SU-DHL-6 (cell line): Measurements from ENCODE around the gene PYY.

ENCODE experiments used
- H2AFZ ChIP-seq: fragments of 200-600 bp; sonication (generic); 2 replicates; pipeline ENCODE4 v1.6.1; 2014; ENCODE audit warnings: low read depth, mild to moderate bottlenecking, moderate library complexity, mixed read lengths, antibody characterized with exemption, low read length; ENCODE audit not compliant: severe bottlenecking
- H3F3A ChIP-seq: fragments of 200-600 bp; shearing (Covaris generic); 2 replicates; pipeline ENCODE4 v1.6.0; 2016; ENCODE audit warnings: antibody characterized with exemption, mild to moderate bottlenecking; ENCODE audit not compliant: insufficient read depth
- H3K27ac ChIP-seq: fragments of 200-600 bp; sonication (generic); 2 replicates; pipeline ENCODE4 v1.5.1; 2016; ENCODE audit warnings: low read depth, mild to moderate bottlenecking, low read length, moderate library complexity, mixed read lengths
- H3K27me3 ChIP-seq: fragments of 200-600 bp; sonication (generic), shearing (Covaris generic); 2 replicates; pipeline ENCODE4 v1.6.0; 2014; ENCODE audit warnings: mild to moderate bottlenecking, low read length
- H3K36me3 ChIP-seq: fragments of 200-600 bp; sonication (generic); 2 replicates; pipeline ENCODE4 v1.6.1; 2014; ENCODE audit warnings: mild to moderate bottlenecking, low read length, mixed read lengths
- H3K4me2 ChIP-seq: fragments of 300-600, 200-600 bp; shearing (Covaris generic), sonication (generic); 2 replicates; pipeline ENCODE4 v1.6.0; 2014; ENCODE audit warnings: low read length, low read depth, mild to moderate bottlenecking; ENCODE audit not compliant: poor library complexity, severe bottlenecking
- H3K4me3 ChIP-seq: fragments of 200-600 bp; sonication (generic); 2 replicates; pipeline ENCODE4 v1.5.1; 2014; ENCODE audit warnings: antibody characterized with exemption, low read length, mild to moderate bottlenecking, mixed read lengths; ENCODE audit not compliant: insufficient read depth, poor library complexity, severe bottlenecking
- H3K79me2 ChIP-seq: fragments of 200-600 bp; sonication (generic); 2 replicates; pipeline ENCODE4 v1.6.1; 2014; ENCODE audit warnings: mild to moderate bottlenecking, low read length, moderate library complexity; ENCODE audit not compliant: insufficient read depth
- H3K9ac ChIP-seq: fragments of 200-600 bp; sonication (generic); 2 replicates; pipeline ENCODE4 v1.7.0; 2014; ENCODE audit warnings: mild to moderate bottlenecking, low read length
- H3K9me2 ChIP-seq: fragments of 200-600 bp; sonication (generic); replicated peaks from 2 replicates; pipeline ENCODE4 v1.6.1; 2014; ENCODE audit warnings: low read length; ENCODE audit not compliant: insufficient read depth
- H3K9me3 ChIP-seq: fragments of 200-600 bp; sonication (generic); 2 replicates; pipeline ENCODE4 v1.6.1; 2014; ENCODE audit warnings: low read length, mixed read lengths; ENCODE audit not compliant: insufficient read depth
- H4K20me1 ChIP-seq: fragments of 200-600 bp; sonication (generic); 2 replicates; pipeline ENCODE4 v1.6.1; 2014; ENCODE audit warnings: low read depth, mild to moderate bottlenecking, antibody characterized with exemption, low read length, moderate library complexity, mixed read lengths
- CTCF ChIP-seq: fragments of 200-600 bp; sonication (generic); IDR thresholded peaks from one replicate; pipeline ENCODE4 v1.5.1; 2017; ENCODE audit warnings: antibody characterized with exemption, mild to moderate bottlenecking, low read length, moderate library complexity; ENCODE audit not compliant: insufficient read depth, poor library complexity, severe bottlenecking
- EZH2phosphoT487 ChIP-seq: fragments of 200-600 bp; sonication (generic), shearing (Covaris generic); conservative IDR thresholded peaks from 2 replicates; pipeline ENCODE4 v1.6.1; 2018; ENCODE audit warnings: mild to moderate bottlenecking, antibody characterized with exemption, low read length, moderate library complexity, mixed read lengths

PYY gene

GRCh38 chr17:43916385-43916784 lies 37.4 kb downstream of the PYY start:
- Histone ChIP-seq H3K27me3 (no peaks in the 10 kb centered on the region), H3K36me3 (no peaks in the 10 kb centered on the region), H2AFZ (no peak overlapping the region), H3K27ac (no peak overlapping the region), H3K4me3 (no peak overlapping the region), H3K79me2 (no peaks in the 10 kb centered on the region), H3K4me2 (no peak overlapping the region), H3K9me3 (no peaks in the 10 kb centered on the region), H4K20me1 (no peaks in the 10 kb centered on the region), H3K9ac (no peak overlapping the region), H3K9me2 (no peaks in the 10 kb centered on the region), H3F3A (no peaks in the 10 kb centered on the region)
- no peak for TF ChIP-seq CTCF
- TF ChIP-seq EZH2phosphoT487 = no peak

- Histone ChIP-seq H3K9me3 (no peaks in the 10 kb centered on the region), H2AFZ (no peak overlapping the region), H3K4me3 (no peak overlapping the region), H3K4me2 (no peak overlapping the region), H3K9me2 (no peaks in the 10 kb centered on the region), H3K27ac (no peak overlapping the region), H3K36me3 (no peaks in the 10 kb centered on the region), H4K20me1 (no peaks in the 10 kb centered on the region), H3K79me2 (no peaks in the 10 kb centered on the region), H3F3A (no peaks in the 10 kb centered on the region), H3K9ac (no peak overlapping the region), H3K27me3 (no peaks in the 10 kb centered on the region)
- no peak for TF ChIP-seq CTCF
- TF ChIP-seq EZH2phosphoT487 = no peak
Measured at GRCh38 chr17:43915559-43915958, 38.2 kb downstream of the PYY start.

- Histone ChIP-seq H2AFZ (no peak overlapping the region), H3K4me3 (no peak overlapping the region), H3K9me2 (no peaks in the 10 kb centered on the region), H3F3A (no peaks in the 10 kb centered on the region), H3K36me3 (no peaks in the 10 kb centered on the region), H3K9me3 (no peaks in the 10 kb centered on the region), H3K79me2 (no peaks in the 10 kb centered on the region), H3K27me3 (no peaks in the 10 kb centered on the region), H3K27ac (no peak overlapping the region), H4K20me1 (no peaks in the 10 kb centered on the region), H3K9ac (no peak overlapping the region), H3K4me2 (no peak overlapping the region)
- TF ChIP-seq CTCF = no peak
- TF ChIP-seq EZH2phosphoT487 = no peak
Measured at GRCh38 chr17:43914451-43914850, 39.3 kb downstream of the PYY start.

- Histone ChIP-seq H3K27me3 (no peaks in the 10 kb centered on the region), H3K9me2 (no peaks in the 10 kb centered on the region), H3K36me3 (no peaks in the 10 kb centered on the region), H2AFZ (no peak overlapping the region), H3K9me3 (no peaks in the 10 kb centered on the region), H3K79me2 (no peaks in the 10 kb centered on the region), H4K20me1 (no peaks in the 10 kb centered on the region), H3K27ac (no peak overlapping the region), H3K4me3 (no peak overlapping the region), H3K4me2 (no peak overlapping the region), H3K9ac (no peak overlapping the region), H3F3A (no peaks in the 10 kb centered on the region)
- TF ChIP-seq EZH2phosphoT487 (no peak), CTCF (no peak)
Measured at GRCh38 chr17:43913584-43913983, 40.2 kb downstream of the PYY start.
